Trophoblast cell (in vitro differentiated cells and primary cell): ENCODE results near the gene FBXO15.

Source experiments
- DNase-seq, 2 donors: peaks; one replicate each; pipeline ENCODE4 v3.0.0-alpha.2; 2016
- H2AFZ ChIP-seq: 2 replicates; pipeline ENCODE4 v1.6.1; 2013; ENCODE audit warnings: low read length, moderate library complexity, mild to moderate bottlenecking; ENCODE audit not compliant: insufficient read depth, poor library complexity
- H2AK5ac ChIP-seq: 2 replicates; pipeline ENCODE4 v1.6.1; 2013; ENCODE audit warnings: mild to moderate bottlenecking, low read length
- H2BK120ac ChIP-seq: 2 replicates; pipeline ENCODE4 v1.6.1; 2013; ENCODE audit warnings: low read length, mild to moderate bottlenecking, moderate library complexity; ENCODE audit not compliant: insufficient read depth, poor library complexity
- H2BK12ac ChIP-seq: 2 replicates; pipeline ENCODE4 v1.6.1; 2013; ENCODE audit warnings: mild to moderate bottlenecking, low read length, moderate library complexity
- H2BK5ac ChIP-seq: 2 replicates; pipeline ENCODE4 v1.6.1; 2013; ENCODE audit warnings: low read length, low read depth, moderate library complexity, mild to moderate bottlenecking; ENCODE audit not compliant: poor library complexity
- H3K14ac ChIP-seq: 2 replicates; pipeline ENCODE4 v1.6.1; 2013; ENCODE audit warnings: mild to moderate bottlenecking, low read length
- H3K18ac ChIP-seq: 2 replicates; pipeline ENCODE4 v1.6.1; 2013; ENCODE audit warnings: mild to moderate bottlenecking, low read length
- H3K23ac ChIP-seq: 2 replicates; pipeline ENCODE4 v1.6.1; 2013; ENCODE audit warnings: low read length
- H3K27ac ChIP-seq: 2 replicates; pipeline ENCODE4 v1.5.1; 2013; ENCODE audit warnings: low read depth, mild to moderate bottlenecking, inconsistent platforms, low read length, moderate library complexity
- H3K27me3 ChIP-seq: 2 replicates; pipeline ENCODE4 v1.6.1; 2013; ENCODE audit warnings: inconsistent platforms, mild to moderate bottlenecking, low read length, moderate library complexity; ENCODE audit not compliant: insufficient read depth
- H3K36me3 ChIP-seq, 2 experiments: 1 replicate in 1 of 2; 2 replicates in 1 of 2; pipeline ENCODE4 v1.6.1; 2013; ENCODE audit warnings: low read length in 2 of 2, mild to moderate bottlenecking in 2 of 2, moderate library complexity in 1 of 2; ENCODE audit not compliant: insufficient read depth in 2 of 2, control insufficient read depth in 1 of 2
- H3K4ac ChIP-seq: 2 replicates; pipeline ENCODE4 v1.6.1; 2013; ENCODE audit warnings: low read depth, mild to moderate bottlenecking, low read length, moderate library complexity
- H3K4me1 ChIP-seq, 2 experiments: 1 replicate in 1 of 2; 2 replicates in 1 of 2; pipeline ENCODE4 v1.6.1; 2013; ENCODE audit warnings: low read length in 2 of 2, mild to moderate bottlenecking in 2 of 2, moderate library complexity in 1 of 2; ENCODE audit not compliant: insufficient read depth in 2 of 2, control insufficient read depth in 1 of 2
- H3K4me2 ChIP-seq: 2 replicates; pipeline ENCODE4 v1.6.1; 2013; ENCODE audit warnings: inconsistent platforms, mild to moderate bottlenecking, low read length, moderate library complexity
- H3K4me3 ChIP-seq: 2 replicates; pipeline ENCODE4 v1.5.1; 2013; ENCODE audit warnings: mild to moderate bottlenecking, low read depth, low read length, inconsistent platforms
- H3K79me1 ChIP-seq: one replicate; pipeline ENCODE4 v1.6.1; 2013; ENCODE audit warnings: low read length
- H3K79me2 ChIP-seq: 2 replicates; pipeline ENCODE4 v1.6.1; 2013; ENCODE audit warnings: low read length, mild to moderate bottlenecking; ENCODE audit not compliant: control insufficient read depth, insufficient read depth, poor library complexity
- H3K9ac ChIP-seq: 2 replicates; pipeline ENCODE4 v1.6.1; 2013; ENCODE audit warnings: mild to moderate bottlenecking, low read length
- H3K9me3 ChIP-seq: 2 replicates; pipeline ENCODE4 v1.6.1; 2013; ENCODE audit warnings: low read depth, mild to moderate bottlenecking, control low read depth, inconsistent platforms, low read length; ENCODE audit not compliant: insufficient read depth
- H4K12ac ChIP-seq: 2 replicates; pipeline ENCODE4 v1.6.1; 2013; ENCODE audit warnings: low read depth, mild to moderate bottlenecking, low read length, moderate library complexity
- H4K8ac ChIP-seq: 2 replicates; pipeline ENCODE4 v1.6.1; 2013; ENCODE audit warnings: low read depth, mild to moderate bottlenecking, low read length, moderate library complexity
- H4K91ac ChIP-seq: one replicate; pipeline ENCODE4 v1.6.1; 2013; ENCODE audit warnings: low read depth, mild to moderate bottlenecking, low read length, moderate library complexity
- WGBS: extraction: QIAGEN DNeasy Blood & Tissue Kit; methylation state at CpG from one replicate; pipeline ENCODE4 v1.1.7; 2013; ENCODE audit warnings: missing lambda C conversion rate; ENCODE audit not compliant: insufficient read length, insufficient coverage; ENCODE audit errors: extremely low coverage; 5-methylcytosine and 5-hydroxymethylcytosine counted together

The FBXO15 gene

GRCh38 chr18:74183130-74183529, 35.5 kb upstream of the FBXO15 start:
- H3K27me3 ChIP-seq, result no peaks in the 10 kb centered on the region
- no peak overlapping the region for H3K9ac ChIP-seq
- H2AK5ac ChIP-seq, result no peak overlapping the region
- H3K4me3 ChIP-seq, result no peak overlapping the region
- no peak overlapping the region for H4K12ac ChIP-seq
- no peak for DNase-seq
- H3K27ac ChIP-seq, result no peak overlapping the region
- no peak overlapping the region for H3K23ac ChIP-seq
- H2BK12ac ChIP-seq, result no peak overlapping the region
- H3K4ac ChIP-seq, result no peak overlapping the region
- H4K91ac ChIP-seq, result no peak overlapping the region
- no peak overlapping the region for H3K18ac ChIP-seq
- H4K8ac ChIP-seq, result no peak overlapping the region
- H3K14ac ChIP-seq, result no peak overlapping the region
- H2BK120ac ChIP-seq, result no peak overlapping the region
- H3K9me3 ChIP-seq, result no peaks in the 10 kb centered on the region
- no peaks in the 10 kb centered on the region for H3K79me1 ChIP-seq
- peaks cover 0 to 3% of the 10 kb centered on the region in 2 experiments for H3K4me1 ChIP-seq
- no peak overlapping the region for H2AFZ ChIP-seq
- no peaks in the 10 kb centered on the region for H3K79me2 ChIP-seq
- 100% methylated on average over 2 of the region's 3 CpGs for WGBS
- no peak overlapping the region for H2BK5ac ChIP-seq
- H3K36me3 ChIP-seq, result no peaks in the 10 kb centered on the region
- H3K4me2 ChIP-seq, result no peak overlapping the region

- Histone ChIP-seq H3K79me2 (no peaks in the 10 kb centered on the region), H2AFZ (no peak overlapping the region), H3K79me1 (no peaks in the 10 kb centered on the region), H3K23ac (no peak overlapping the region), H3K9ac (no peak overlapping the region), H4K8ac (no peak overlapping the region), H3K4me2 (no peak overlapping the region), H3K9me3 (no peaks in the 10 kb centered on the region), H3K4ac (no peak overlapping the region), H4K12ac (no peak overlapping the region), H3K18ac (no peak overlapping the region), H3K27ac (no peak overlapping the region), H3K27me3 (no peaks in the 10 kb centered on the region), H3K14ac (no peak overlapping the region), H2AK5ac (no peak overlapping the region), H2BK5ac (no peak overlapping the region), H4K91ac (no peak overlapping the region), H3K36me3 (no peaks in the 10 kb centered on the region), H2BK12ac (no peak overlapping the region), H3K4me1 (peaks cover 0 to 3% of the 10 kb centered on the region in 2 experiments), H2BK120ac (no peak overlapping the region), H3K4me3 (no peak overlapping the region)
- DNase-seq, result no peak
- WGBS, result no CpG with 5 or more reads among the region's 19 CpGs
Measured at GRCh38 chr18:74182335-74182734, 34.7 kb upstream of the FBXO15 start.

- no peak overlapping the region for H2AK5ac ChIP-seq
- H3K4me3 ChIP-seq, result no peak overlapping the region
- H3K4ac ChIP-seq, result no peak overlapping the region
- no peaks in the 10 kb centered on the region for H3K36me3 ChIP-seq
- no peaks in the 10 kb centered on the region for H3K27me3 ChIP-seq
- no peak overlapping the region for H3K18ac ChIP-seq
- H4K91ac ChIP-seq, result no peak overlapping the region
- no peak overlapping the region for H4K8ac ChIP-seq
- no peak overlapping the region for H3K14ac ChIP-seq
- no peaks in the 10 kb centered on the region for H3K79me2 ChIP-seq
- no CpG with 5 or more reads among the region's 10 CpGs for WGBS
- H3K4me2 ChIP-seq, result no peak overlapping the region
- no peak overlapping the region for H3K9ac ChIP-seq
- no peak for DNase-seq
- H2BK120ac ChIP-seq, result no peak overlapping the region
- H4K12ac ChIP-seq, result no peak overlapping the region
- H3K23ac ChIP-seq, result no peak overlapping the region
- H2BK12ac ChIP-seq, result no peak overlapping the region
- H3K4me1 ChIP-seq, result peaks cover 0 to under 1% of the 10 kb centered on the region in 2 experiments
- H2AFZ ChIP-seq, result no peak overlapping the region
- H3K9me3 ChIP-seq, result no peaks in the 10 kb centered on the region
- no peak overlapping the region for H3K27ac ChIP-seq
- H2BK5ac ChIP-seq, result no peak overlapping the region
- H3K79me1 ChIP-seq, result no peaks in the 10 kb centered on the region
Measured at GRCh38 chr18:74179623-74180199, 32.1 kb upstream of the FBXO15 start.

GRCh38 chr18:74178884-74179283, 31.2 kb upstream of the FBXO15 start:
- H3K4ac ChIP-seq, result no peak overlapping the region
- H4K12ac ChIP-seq, result no peak overlapping the region
- H3K36me3 ChIP-seq, result no peaks in the 10 kb centered on the region
- H3K4me2 ChIP-seq, result no peak overlapping the region
- no CpG with 5 or more reads among the region's 1 CpG for WGBS
- H3K27ac ChIP-seq, result no peak overlapping the region
- no peak overlapping the region for H2BK12ac ChIP-seq
- H2AFZ ChIP-seq, result no peak overlapping the region
- no peak overlapping the region for H3K14ac ChIP-seq
- no peak overlapping the region for H3K4me3 ChIP-seq
- H3K4me1 ChIP-seq, result no peaks in the 10 kb centered on the region
- no peak overlapping the region for H2BK120ac ChIP-seq
- H3K79me1 ChIP-seq, result no peaks in the 10 kb centered on the region
- H3K18ac ChIP-seq, result no peak overlapping the region
- H3K9me3 ChIP-seq, result no peaks in the 10 kb centered on the region
- no peak for DNase-seq
- no peaks in the 10 kb centered on the region for H3K79me2 ChIP-seq
- no peak overlapping the region for H2BK5ac ChIP-seq
- H4K91ac ChIP-seq, result no peak overlapping the region
- no peak overlapping the region for H3K9ac ChIP-seq
- H2AK5ac ChIP-seq, result no peak overlapping the region
- no peak overlapping the region for H3K23ac ChIP-seq
- H4K8ac ChIP-seq, result no peak overlapping the region
- H3K27me3 ChIP-seq, result no peaks in the 10 kb centered on the region
